Stomach smooth muscle (tissue), 2 donors: ENCODE data around the gene CARS2.

ENCODE experiments used
- H3K27ac ChIP-seq: one replicate; pipeline ENCODE4 v1.7.0; 2013; ENCODE audit warnings: mild to moderate bottlenecking, low read length, inconsistent platforms
- H3K27me3 ChIP-seq, 2 donors: one replicate each; pipeline ENCODE4 v1.7.0; 2013; ENCODE audit warnings: low read length in 2 of 2; ENCODE audit not compliant: insufficient read depth in 2 of 2, control insufficient read depth in 1 of 2
- H3K36me3 ChIP-seq, 2 donors: one replicate each; pipeline ENCODE4 v1.7.0; 2013; ENCODE audit warnings: low read length in 2 of 2; ENCODE audit not compliant: control insufficient read depth in 2 of 2, insufficient read depth in 2 of 2
- H3K4me1 ChIP-seq: one replicate; pipeline ENCODE4 v1.7.0; 2013; ENCODE audit warnings: low read length; ENCODE audit not compliant: control insufficient read depth, insufficient read depth
- H3K4me3 ChIP-seq, 2 donors: one replicate each; pipeline ENCODE4 v1.7.0; 2013; ENCODE audit warnings: low read length in 2 of 2
- H3K9ac ChIP-seq, 2 donors: one replicate each; pipeline ENCODE4 v1.7.0; 2013; ENCODE audit warnings: low read length in 2 of 2, mild to moderate bottlenecking in 1 of 2
- H3K9me3 ChIP-seq, 2 donors: one replicate each; pipeline ENCODE4 v1.7.0; 2013; ENCODE audit warnings: low read length in 2 of 2; ENCODE audit not compliant: control insufficient read depth in 2 of 2
- donor health status: healthy.
- donor health status: Pancreatic carcinoma.

CARS2 gene

DNA sequence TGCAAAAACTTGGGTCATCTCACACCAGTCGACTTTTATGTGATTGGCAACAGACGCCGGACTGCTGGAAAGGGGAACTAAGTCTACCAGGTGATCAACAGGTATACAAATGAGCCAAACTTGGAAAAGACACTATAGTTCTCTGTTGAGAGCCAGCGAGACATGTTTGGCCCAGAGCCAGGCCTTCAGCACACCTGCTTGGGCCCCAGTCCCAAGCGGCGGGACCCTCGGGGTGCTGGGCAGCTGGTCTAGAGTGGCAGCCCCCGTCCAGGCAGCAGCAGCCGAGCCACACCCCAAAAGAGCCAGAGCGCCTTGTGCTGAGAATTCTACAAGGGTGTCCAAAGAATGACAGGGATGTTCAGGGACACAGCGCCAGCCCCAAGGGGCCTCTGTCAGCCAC lies 62.6 kb downstream of the CARS2 start:
- Histone ChIP-seq H3K9ac (no peak overlapping the region), H3K36me3 (peaks cover 41 to 46% of the 10 kb centered on the region in 2 donors), H3K27me3 (no peaks in the 10 kb centered on the region), H3K27ac (peak overlapping the region; percentile 24), H3K4me1 (peaks cover 25% of the 10 kb centered on the region), H3K9me3 (no peaks in the 10 kb centered on the region), H3K4me3 (no peak overlapping the region)

DNA sequence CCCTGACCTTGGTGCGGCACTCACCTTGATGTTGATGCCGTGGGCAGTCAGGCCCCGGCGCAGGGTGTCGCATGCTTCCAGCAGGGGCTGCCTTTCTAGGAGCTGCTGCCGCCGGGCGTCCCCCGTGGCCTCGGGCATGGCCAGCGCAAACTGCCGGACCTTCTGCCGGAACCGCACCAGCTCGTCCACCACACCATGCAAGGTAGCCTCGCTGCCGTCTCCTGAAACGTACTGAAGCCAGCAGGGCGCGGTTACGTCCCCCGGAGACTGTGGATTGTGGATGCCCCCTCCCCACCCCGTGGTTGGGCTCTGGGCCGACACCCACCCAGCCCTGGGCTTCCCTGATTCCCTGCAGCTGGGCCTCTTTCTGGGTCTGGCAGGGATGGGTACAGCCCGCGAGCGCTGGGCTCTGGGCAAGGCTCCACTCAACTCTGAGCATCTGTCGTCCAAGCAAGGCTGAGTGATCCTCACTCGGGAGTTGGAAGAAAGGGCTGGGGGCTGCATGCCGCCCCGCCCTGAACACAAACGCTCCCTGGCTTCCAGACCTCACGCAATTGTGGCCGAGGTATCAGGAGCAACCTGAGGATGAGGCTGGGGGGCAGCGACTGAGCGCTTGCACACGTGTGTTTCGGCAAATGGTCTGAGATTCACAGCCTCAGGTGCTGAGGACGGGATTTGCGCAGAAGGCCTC lies 63.5 kb downstream of the CARS2 start:
- Histone ChIP-seq H3K4me1 (peaks cover 25% of the 10 kb centered on the region), H3K27ac (peak overlapping the region; percentile 24), H3K9ac (no peak overlapping the region), H3K36me3 (peaks cover 46 to 51% of the 10 kb centered on the region in 2 donors), H3K9me3 (no peaks in the 10 kb centered on the region), H3K27me3 (no peaks in the 10 kb centered on the region), H3K4me3 (no peak overlapping the region)

DNA sequence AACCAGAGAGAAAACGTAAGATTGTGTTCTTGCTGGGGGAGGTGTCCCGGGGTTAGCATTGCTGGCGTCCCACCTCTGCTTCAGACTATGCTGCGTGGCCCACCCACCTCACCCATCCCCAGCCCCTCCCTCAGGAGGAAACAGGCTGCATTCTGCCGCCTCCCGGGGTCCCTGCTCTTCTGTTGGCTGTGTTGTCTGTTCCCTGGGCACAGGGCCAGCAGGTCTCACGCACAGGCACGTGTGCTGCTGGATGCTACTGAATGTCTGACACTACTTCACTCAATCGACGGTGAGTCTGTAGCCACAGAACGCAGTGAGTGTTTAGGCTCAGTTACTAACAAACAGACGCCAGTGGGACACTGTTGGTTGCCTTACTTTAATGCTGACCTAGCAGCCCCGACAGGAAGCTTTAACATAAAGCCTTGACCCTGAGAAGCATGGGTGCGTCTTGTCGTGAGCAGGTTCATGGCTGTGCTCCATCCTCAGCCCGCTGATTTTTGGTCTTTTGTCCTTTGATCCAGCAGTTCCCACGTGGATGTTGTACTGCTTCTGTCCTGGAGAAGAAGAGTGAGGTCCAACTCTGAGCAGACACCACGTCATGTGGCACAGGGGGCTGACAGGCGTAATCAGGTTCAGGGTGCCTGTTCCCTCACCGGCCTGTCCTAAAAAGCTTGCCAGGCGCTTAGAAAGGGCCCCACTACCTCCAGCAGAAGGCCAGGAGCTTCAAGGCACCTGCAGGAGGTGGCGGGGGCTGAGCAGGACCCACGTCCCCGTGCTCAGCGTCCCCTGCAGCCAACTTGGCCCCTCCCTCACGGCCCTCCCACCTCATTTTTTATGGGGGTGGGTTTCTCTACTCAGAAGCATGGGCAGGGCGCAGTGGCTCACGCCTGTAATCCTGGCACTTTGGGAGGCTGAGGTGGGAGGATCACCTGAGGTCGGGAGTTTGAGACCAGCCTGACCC lies 64.6 kb downstream of the CARS2 start:
- Histone ChIP-seq H3K9me3 (no peaks in the 10 kb centered on the region), H3K27ac (peak overlapping the region; percentile 41), H3K4me1 (peaks cover 25% of the 10 kb centered on the region)

DNA sequence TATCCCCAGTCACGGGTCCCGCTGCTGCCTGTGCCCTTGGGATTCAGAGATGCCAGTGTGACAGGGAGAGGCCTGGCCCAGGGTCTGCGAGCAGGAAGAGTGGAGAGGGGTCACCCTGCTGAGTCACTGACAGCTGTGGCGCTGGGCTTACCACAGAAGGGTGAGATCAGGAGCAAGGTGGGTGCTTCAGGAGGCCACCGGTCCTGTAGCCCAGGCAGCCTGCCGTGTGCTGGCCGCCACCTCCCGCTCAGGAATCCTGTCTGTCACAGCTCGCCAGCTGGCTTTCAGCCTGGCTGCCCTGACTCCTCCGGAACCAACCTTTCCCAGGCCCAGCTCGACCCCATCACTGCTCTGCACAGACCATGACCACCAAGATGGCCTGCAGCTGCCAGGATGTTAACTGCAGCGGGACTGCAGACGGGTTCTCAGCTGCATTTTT lies 65.3 kb downstream of the CARS2 start:
- Histone ChIP-seq H3K9ac (peak overlapping the region in 1 of 2 donors; percentile 13), H3K9me3 (no peaks in the 10 kb centered on the region), H3K27me3 (no peaks in the 10 kb centered on the region), H3K27ac (peak overlapping the region; percentile 41), H3K36me3 (peaks cover 62 to 65% of the 10 kb centered on the region in 2 donors), H3K4me1 (peaks cover 30% of the 10 kb centered on the region), H3K4me3 (peak overlapping the region in 1 of 2 donors; percentile 15)

More for the DNA sequence above, 64.6 kb downstream of the CARS2 start:
- peaks cover 56 to 58% of the 10 kb centered on the region in 2 donors for H3K36me3 ChIP-seq
- no peak overlapping the region for H3K4me3 ChIP-seq
- H3K9ac ChIP-seq, result peak overlapping the region in 1 of 2 donors; percentile 29
- H3K27me3 ChIP-seq, result no peaks in the 10 kb centered on the region

DNA sequence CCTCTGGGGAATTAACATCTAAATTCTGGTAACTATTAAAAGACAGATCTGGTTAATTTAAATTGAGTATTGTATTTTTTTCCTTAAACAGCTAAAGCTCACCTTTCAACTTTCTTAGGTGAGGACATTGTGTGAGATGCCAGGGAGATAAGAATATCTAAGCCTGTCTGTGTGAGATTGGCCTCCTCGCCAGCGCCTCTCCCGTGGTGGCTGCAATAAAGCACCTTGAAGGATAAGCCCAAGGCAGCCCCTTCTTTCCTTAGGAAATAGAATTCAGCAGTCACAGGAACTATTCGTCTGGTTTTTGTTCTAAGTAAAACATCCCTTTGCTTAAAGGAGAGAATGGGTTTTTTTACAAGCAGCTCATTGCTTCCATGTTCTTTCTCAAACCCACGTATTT lies 66.0 kb downstream of the CARS2 start:
- Histone ChIP-seq H3K36me3 (peaks cover 69 to 72% of the 10 kb centered on the region in 2 donors), H3K4me3 (no peak overlapping the region), H3K9ac (no peak overlapping the region), H3K27me3 (no peaks in the 10 kb centered on the region), H3K4me1 (peaks cover 27% of the 10 kb centered on the region), H3K9me3 (no peaks in the 10 kb centered on the region), H3K27ac (no peak overlapping the region)

DNA sequence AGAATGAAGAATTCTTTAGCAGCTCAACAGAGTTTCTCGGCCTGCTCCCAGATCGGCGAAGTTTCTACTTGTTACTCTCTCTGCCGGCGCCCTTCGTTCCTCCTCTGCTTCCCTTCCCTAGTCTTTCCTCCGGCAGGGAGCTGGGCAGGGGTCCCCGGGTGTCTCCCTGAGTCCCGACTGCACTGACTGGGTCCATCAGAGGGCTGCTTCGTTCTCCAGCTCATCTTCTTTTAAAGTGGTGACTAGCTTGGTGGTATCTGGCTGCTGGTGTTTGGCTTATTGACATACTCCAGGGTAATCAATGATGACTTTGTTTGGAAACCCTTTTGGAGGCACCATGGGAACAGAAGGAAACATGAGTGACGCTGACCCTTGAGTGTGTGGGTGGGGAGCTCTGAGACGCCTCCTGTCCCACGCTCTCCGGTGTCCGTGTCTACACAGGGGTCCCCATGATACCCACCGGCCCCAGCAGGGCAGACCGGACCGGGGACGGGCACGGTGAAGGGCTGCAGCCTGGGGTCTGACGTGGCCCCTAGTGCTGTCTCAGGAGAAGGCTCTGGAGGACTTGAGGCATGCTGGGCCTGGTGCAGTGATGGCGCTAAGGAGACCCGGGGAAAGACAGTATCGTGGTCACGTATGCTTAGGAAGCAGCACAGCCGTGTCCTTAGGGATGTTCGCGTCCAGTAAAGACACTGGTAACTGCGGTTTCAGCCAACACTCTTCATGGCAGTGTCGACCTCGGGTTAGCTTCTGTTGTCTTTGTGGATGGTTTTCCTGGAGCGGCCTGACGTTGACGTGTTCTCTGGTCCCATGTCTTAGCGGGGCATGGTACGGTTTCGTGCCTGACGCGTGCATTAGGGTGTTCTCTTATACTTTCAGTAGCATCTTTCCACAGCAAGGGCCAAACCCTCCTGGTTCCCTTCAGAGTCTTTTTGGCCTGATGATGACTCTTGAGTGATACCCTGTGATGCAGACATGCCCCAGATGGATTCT lies 66.8 kb downstream of the CARS2 start:
- H3K9ac ChIP-seq, result no peak overlapping the region
- peaks cover 20% of the 10 kb centered on the region for H3K4me1 ChIP-seq
- no peaks in the 10 kb centered on the region for H3K9me3 ChIP-seq
- H3K4me3 ChIP-seq, result no peak overlapping the region
- H3K27ac ChIP-seq, result no peak overlapping the region
- H3K36me3 ChIP-seq, result peaks cover 74 to 75% of the 10 kb centered on the region in 2 donors
- H3K27me3 ChIP-seq, result no peaks in the 10 kb centered on the region

DNA sequence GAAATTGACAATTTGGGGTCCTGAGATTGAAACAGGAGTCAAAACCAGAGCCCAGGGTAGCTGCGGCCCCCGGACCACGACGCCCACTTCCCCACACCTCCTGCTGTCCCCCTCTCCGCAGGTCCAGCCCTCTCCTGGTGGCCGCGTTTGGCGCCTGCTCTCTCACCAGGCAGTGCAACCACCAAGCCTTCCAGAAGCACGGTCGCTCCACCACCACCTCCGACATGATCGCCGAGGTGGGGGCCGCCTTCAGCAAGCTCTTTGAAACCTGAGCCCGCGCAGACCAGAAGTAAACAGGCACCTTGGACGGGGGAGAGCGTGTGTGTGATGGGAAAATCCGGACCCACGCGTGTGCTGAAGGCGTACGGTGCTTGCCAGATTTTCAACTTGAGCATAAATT lies 67.7 kb downstream of the CARS2 start:
- Histone ChIP-seq H3K36me3 (peaks cover 68 to 69% of the 10 kb centered on the region in 2 donors), H3K27ac (no peak overlapping the region), H3K9me3 (no peaks in the 10 kb centered on the region), H3K27me3 (no peaks in the 10 kb centered on the region), H3K9ac (no peak overlapping the region), H3K4me3 (no peak overlapping the region), H3K4me1 (peaks cover 20% of the 10 kb centered on the region)

DNA sequence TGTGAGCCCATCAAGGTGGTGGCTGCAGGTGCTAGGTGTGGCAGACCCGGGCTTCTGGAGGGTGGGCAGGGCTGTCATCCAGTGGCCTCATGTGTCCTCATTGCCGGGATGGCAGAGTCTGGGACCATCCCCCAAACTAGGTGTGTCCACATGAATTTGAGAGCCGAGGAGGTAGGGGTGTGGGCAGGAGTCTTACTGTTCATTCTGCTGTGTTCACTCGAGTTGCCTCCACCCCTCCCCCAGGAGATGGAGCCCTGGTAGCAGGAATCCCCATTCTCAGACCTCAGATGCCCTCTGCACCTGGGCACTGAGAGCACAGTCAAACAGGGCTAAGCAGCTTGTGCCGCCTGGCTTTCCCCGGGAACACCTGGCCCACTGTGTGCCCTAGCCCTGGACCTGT lies 68.2 kb downstream of the CARS2 start:
- Histone ChIP-seq H3K36me3 (peaks cover 63 to 65% of the 10 kb centered on the region in 2 donors), H3K27ac (no peak overlapping the region)

DNA sequence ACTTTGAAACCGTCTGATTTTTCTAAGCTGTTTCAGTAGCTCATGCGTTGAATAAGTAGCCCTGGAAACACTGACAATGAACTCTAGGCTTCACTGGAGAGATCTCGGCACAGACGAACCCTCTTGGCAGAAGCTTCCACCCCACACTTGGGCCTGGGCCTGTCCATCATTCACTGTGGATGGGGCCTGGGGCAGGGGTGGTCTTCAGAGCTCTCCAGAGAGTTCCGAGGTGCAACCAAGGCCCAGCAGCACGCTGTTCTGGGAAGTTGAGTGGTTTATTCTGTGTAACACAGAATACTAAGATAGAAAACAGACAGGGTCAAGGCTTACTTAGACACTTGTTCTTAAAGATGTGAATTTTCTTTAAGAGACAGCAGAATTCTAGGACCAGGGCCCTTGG lies 68.6 kb downstream of the CARS2 start:
- no peak overlapping the region for H3K9ac ChIP-seq
- H3K4me1 ChIP-seq, result peaks cover 20% of the 10 kb centered on the region
- no peaks in the 10 kb centered on the region for H3K9me3 ChIP-seq
- H3K36me3 ChIP-seq, result peaks cover 58 to 62% of the 10 kb centered on the region in 2 donors
- no peak overlapping the region for H3K4me3 ChIP-seq
- no peaks in the 10 kb centered on the region for H3K27me3 ChIP-seq
- H3K27ac ChIP-seq, result no peak overlapping the region

More for the DNA sequence above, 68.2 kb downstream of the CARS2 start:
- H3K4me1 ChIP-seq, result peaks cover 20% of the 10 kb centered on the region
- H3K4me3 ChIP-seq, result no peak overlapping the region
- no peaks in the 10 kb centered on the region for H3K27me3 ChIP-seq
- H3K9me3 ChIP-seq, result no peaks in the 10 kb centered on the region
- H3K9ac ChIP-seq, result no peak overlapping the region

DNA sequence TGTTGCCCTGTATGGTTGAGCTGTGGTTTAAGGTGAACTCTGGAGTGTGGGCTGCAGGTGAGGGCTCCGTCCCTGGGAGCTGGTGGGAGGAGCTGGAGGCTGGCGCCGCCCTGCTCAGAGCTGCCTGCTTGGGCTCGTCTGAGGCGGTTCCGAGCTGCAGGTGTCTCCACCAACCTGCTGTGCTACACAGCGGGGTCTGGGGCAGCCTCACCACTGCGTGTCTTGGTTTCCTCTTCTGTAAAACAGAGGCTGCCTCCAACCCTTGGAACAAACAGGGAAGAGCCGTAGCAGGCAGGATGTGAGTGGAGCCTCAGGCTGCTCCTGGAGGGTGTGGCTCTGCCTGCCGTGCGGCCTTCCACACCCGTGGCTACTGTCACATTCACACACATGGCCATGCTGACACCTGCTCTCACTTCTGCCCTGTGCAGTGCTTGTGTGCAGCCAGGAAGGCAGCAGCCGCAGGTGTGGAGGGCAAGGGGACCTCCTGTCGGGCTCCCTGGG lies 69.2 kb downstream of the CARS2 start:
- H3K9ac ChIP-seq, result no peak overlapping the region
- H3K9me3 ChIP-seq, result no peaks in the 10 kb centered on the region
- peaks cover 58 to 61% of the 10 kb centered on the region in 2 donors for H3K36me3 ChIP-seq
- H3K4me3 ChIP-seq, result no peak overlapping the region
- H3K4me1 ChIP-seq, result peaks cover 21% of the 10 kb centered on the region
- no peaks in the 10 kb centered on the region for H3K27me3 ChIP-seq
- no peak overlapping the region for H3K27ac ChIP-seq
